Cardiac fibroblast (primary cell): Measurements from ENCODE around the gene HECTD1.
A peak's percentile ranks its signal among the peaks of the same experiment; 100 is the strongest.
"Not testable (repeated sequence)": the region's sequence is repeated elsewhere in the genome, so short reads cannot be mapped to it uniquely, and the experiment has no call there.

Source experiments
- DNase-seq, 2 donors: peaks; one replicate each; pipeline versions ENCODE4 v3.0.0 to v3.0.0-alpha.2; 2010; ENCODE audit warnings: low read depth in 2 of 2
- H3K4me3 ChIP-seq, 2 donors: replicated peaks in 1 of 2; 1 replicate in 1 of 2; 2 replicates in 1 of 2; pipeline ENCODE4 v1.5.1; 2011; ENCODE audit warnings: low read depth in 2 of 2, low read length in 2 of 2, mild to moderate bottlenecking in 2 of 2, moderate library complexity in 1 of 2
- TF ChIP-seq, protein P1 (sequence below): IDR thresholded peaks from one replicate; pipeline ENCODE4 v1.5.1; 2011; ENCODE audit warnings: low read depth, mild to moderate bottlenecking, low read length, inconsistent platforms

Gene HECTD1

DNA sequence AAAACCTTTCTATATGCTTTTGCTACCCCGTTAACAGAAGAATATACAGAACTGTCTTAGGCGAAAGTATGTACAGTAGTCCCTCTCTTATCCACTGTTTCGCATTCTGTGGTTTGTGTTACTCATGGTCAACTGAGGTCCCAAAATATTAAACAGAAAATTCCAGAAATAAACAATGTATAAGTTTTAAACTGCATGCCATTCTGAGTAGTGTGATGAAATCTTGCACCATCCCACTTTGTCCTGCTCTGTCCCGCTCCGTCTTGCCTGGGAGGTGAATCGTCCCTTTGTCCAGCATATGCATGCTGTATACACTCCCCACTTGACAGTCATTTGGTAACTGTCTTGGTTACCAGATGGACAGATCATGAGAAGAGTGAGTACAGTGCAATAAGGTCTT is 111.3 kb downstream of the HECTD1 start:
- peak in 1 of 2 donors; percentile 29 for DNase-seq
- TF ChIP-seq, protein P1, sequence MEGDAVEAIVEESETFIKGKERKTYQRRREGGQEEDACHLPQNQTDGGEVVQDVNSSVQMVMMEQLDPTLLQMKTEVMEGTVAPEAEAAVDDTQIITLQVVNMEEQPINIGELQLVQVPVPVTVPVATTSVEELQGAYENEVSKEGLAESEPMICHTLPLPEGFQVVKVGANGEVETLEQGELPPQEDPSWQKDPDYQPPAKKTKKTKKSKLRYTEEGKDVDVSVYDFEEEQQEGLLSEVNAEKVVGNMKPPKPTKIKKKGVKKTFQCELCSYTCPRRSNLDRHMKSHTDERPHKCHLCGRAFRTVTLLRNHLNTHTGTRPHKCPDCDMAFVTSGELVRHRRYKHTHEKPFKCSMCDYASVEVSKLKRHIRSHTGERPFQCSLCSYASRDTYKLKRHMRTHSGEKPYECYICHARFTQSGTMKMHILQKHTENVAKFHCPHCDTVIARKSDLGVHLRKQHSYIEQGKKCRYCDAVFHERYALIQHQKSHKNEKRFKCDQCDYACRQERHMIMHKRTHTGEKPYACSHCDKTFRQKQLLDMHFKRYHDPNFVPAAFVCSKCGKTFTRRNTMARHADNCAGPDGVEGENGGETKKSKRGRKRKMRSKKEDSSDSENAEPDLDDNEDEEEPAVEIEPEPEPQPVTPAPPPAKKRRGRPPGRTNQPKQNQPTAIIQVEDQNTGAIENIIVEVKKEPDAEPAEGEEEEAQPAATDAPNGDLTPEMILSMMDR = no peak
- H3K4me3 ChIP-seq = no peak overlapping the region

DNA sequence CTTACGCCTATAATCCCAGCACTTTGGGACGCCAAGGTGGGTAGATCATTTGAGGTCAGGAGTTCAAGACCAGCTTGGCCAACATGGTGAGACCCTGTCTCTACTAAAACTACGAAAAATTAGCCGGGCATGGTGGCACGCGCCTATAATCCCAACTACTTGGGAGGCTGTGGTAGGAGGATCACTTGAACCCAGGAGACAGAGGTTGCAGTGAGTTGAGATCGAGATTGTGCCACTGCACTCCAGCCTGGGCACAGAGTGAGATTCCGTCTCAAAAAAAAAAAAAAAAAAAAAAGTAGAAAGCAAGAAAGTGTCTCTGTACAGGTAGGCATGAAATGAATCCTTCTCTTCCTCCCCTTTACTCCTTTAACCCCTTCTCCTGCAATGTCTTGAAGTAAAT is 111.8 kb downstream of the HECTD1 start:
- DNase-seq, H3K4me3 ChIP-seq: not testable (repeated sequence)

DNA sequence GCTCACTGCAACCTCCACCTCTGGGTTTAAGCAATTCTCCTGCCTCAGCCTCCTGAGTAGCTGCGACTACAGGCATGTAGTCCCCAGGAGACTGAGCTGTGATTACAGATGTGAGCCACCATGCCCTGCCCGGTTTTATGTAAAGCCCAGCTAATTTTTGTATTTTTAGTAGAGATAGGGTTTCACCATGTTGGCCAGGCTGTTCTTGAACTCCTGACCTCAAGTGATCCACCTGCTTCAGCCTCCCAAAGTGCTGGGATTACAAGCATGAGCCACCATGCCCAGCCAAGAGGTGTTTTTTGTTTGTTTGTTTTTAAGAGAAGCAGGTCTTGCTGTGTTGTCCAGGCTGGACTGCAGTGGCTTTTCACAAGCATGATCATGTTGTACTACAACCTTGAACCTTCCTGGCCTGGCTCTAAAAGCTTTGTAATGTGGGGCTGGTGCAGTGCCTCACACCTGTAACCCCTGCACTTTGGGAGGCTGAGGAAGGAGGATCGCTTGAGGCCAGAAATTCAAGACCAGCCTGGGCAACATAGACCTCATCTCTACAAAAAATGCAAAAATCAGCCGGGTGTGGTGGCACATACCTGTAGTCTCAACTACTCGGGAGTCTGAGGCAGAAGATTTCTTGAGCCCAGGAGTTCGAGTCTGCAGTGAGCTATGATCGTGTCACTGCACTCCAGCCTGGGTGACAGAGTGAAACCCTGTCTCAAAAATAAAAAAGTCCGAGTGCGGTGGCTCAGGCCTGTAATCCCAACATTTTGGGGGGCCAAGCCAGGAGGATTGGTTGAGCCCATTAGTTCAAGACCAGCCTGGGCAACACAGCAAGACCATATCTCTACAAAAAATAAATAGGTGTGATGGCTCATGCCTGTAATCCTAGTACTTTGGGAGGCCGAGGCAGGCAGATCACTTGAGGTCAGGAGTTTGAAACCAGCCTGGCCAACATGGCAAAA is 113.4 kb downstream of the HECTD1 start:
- DNase-seq, H3K4me3 ChIP-seq: not testable (repeated sequence)

DNA sequence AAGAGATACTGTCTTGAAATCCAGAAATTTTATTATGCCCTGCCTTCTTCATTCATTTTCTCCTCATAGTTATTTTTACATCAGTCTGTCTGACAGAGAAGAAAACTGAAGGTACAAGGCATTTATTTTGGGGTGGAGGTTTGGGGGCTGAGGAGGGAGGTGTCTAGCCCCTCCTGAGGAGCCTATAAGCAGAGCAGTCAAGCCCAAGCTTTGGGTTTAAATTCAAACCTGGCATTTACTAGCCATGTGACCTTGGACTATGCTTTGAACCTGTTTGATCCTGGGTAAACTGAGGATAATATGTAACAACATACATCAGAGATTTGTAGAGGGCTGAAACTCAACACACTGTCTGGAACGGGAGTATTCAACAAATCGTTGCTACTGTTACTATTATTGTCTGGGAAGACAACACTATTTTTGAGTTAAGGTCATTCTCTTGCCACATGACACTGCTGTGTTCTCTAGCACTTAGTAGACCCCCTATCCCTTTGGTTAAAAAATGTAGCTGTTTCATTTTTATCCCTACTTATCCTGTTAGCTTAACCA is 115.4 kb downstream of the HECTD1 start:
- no peak for DNase-seq
- H3K4me3 ChIP-seq = no peak overlapping the region
- TF ChIP-seq, protein P1 = no peak

DNA sequence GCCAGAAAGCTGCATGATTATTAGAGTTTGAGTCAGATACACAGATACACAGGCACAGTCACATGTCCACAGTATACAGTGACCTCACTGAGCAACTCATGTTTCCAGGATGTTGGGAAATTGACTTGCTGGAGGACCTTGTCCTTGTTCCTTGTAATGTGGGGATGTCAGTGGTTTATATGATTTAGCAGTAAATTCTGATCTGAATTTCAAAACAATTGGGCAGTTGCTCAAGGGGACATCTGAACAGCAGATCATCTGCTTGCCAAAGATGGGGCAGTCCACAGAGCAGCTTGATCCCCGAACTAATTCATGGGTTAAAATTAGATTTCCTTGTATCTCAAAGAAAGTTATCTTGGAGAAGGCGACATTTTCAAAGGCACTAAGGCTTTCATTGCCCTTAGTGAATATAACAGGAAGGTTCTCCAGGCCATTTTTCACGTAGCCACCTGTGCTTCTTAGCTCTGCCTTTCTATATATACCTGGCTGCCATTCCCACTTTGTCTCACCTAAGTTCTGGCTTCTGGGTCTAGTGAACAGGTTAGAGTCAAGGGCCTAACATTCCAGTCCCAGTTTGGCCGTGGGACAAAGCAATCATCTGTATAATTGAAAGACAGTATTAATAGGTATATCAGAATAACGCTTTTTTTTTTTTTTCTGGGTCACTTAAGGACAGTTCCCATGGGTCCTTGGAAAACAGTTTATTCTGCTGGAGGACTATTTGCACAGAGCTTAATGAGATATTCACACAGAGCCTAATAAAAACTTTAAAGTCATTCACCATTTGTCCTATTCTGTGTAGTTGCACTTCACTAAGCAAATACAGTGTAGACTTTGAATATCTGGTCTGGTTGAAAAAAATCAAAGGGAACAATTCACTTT is 116.5 kb downstream of the HECTD1 start:
- H3K4me3 ChIP-seq = no peak overlapping the region
- TF ChIP-seq, protein P1 = no peak
- peak; percentile 93 to 97 for DNase-seq

DNA sequence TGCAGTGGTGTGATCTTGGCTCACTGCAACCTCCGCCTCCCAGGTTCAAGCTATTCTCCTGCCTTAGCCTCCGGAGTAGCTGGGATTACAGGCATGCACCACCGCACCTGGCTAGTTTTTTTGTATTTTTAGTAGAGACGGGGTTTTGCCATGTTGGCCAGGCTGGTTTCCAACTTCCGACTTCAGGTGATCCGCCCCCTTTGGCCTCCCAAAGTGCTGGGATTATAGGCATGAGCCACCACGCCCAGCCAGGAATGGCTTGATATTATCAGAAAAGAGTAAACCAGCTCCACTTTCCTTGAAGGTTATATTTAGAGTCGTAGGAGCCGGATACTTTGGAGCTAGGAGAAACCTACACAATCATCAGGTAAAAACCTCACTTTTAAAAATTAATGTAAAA is 121.1 kb downstream of the HECTD1 start:
- H3K4me3 ChIP-seq, DNase-seq: not testable (repeated sequence)

DNA sequence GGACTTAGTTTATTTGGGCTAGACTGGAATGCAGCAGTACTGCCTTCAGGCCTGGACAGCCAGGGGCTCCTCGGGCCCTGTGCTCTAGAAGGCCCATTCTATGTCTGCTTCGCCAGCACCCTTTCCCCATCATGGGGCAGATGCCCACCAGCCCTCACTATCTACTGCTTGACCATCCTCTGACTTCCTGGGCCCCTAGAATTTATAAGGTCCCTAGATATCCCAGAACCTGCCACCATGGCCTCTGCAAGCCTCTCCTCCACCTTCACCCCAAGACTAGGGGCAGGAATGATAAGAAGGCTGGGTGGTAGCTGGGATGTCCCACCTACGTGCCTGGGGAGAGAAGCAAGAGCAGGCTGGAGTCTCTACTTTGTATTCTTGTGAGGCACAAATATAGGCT is 122.6 kb downstream of the HECTD1 start:
- TF ChIP-seq, protein P1 = no peak
- no peak for DNase-seq
- no peak overlapping the region for H3K4me3 ChIP-seq

DNA sequence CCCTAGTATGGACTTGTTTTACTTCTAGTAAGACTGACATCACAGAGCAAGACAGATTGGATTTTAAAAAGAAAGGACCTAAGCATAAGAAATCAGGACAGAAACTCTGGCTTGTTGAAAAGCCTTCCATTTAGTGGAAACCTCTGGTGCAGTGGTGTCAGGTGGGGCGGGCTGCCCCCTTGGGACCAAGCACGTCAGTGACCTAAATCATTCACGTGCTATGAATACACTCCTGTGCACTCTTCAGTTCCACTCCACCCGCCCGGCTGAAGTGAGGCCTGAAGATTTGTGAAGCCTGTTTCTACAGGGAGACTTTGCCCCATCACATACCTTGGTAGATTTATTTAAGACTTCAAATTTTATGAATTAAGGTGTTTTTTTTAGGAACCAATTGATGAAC is 123.2 kb downstream of the HECTD1 start:
- TF ChIP-seq, protein P1 = no peak

More for the DNA sequence above, 123.2 kb downstream of the HECTD1 start:
- DNase-seq = no peak
- no peak overlapping the region for H3K4me3 ChIP-seq
